Epithelial cell of proximal tubule (primary cell): ENCODE results near the gene RASGRF1. TPM values are rescaled to one million over a fixed set of nuclear protein-coding genes. Genes with fewer than 3 reads are reported as not detected.

Experiments
- DNase-seq: peaks from one replicate; pipeline ENCODE4 v3.0.0-alpha.2; 2011; ENCODE audit warnings: low read depth
- H3K4me3 ChIP-seq: 2 replicates; pipeline ENCODE4 v1.5.1; 2011; ENCODE audit warnings: low read depth, mild to moderate bottlenecking, low read length
- CTCF ChIP-seq: conservative IDR thresholded peaks from 2 replicates; pipeline ENCODE4 v1.5.1; 2012; ENCODE audit warnings: low read depth, mild to moderate bottlenecking, low read length
- total RNA-seq: library from RNA; depleted of rRNA; stranded (reverse); fragments of >200 nt; gene quantifications from 2 replicates; pipeline ENCODE4 v1.2.3, GENCODE V29; 2015

The RASGRF1 gene
- total RNA-seq, 1 donor from 2014 or later = 5.9 TPM

- H3K4me3 ChIP-seq = no peak overlapping the region
- DNase-seq = peak; percentile 43
- no peak for TF ChIP-seq CTCF
Measured at GRCh38 chr15:78951841-78952238, 138.7 kb downstream of the RASGRF1 start.

GRCh38 chr15:78950902-78951840, 139.4 kb downstream of the RASGRF1 start:
- peak; percentile 49 for TF ChIP-seq CTCF
- H3K4me3 ChIP-seq = no peak overlapping the region
- DNase-seq = peak; percentile 18

- no peak for TF ChIP-seq CTCF
- no peak for DNase-seq
- H3K4me3 ChIP-seq = no peak overlapping the region
Measured at GRCh38 chr15:78950343-78950742, 140.2 kb downstream of the RASGRF1 start.

GRCh38 chr15:78949461-78949860, 141.1 kb downstream of the RASGRF1 start:
- TF ChIP-seq CTCF = no peak
- DNase-seq = no peak
- no peak overlapping the region for H3K4me3 ChIP-seq

- TF ChIP-seq CTCF = no peak
- no peak overlapping the region for H3K4me3 ChIP-seq
- no peak for DNase-seq
Measured at GRCh38 chr15:78947506-78947905, 143.1 kb downstream of the RASGRF1 start.

- DNase-seq = no peak
- TF ChIP-seq CTCF = no peak
- no peak overlapping the region for H3K4me3 ChIP-seq
Measured at GRCh38 chr15:78946493-78946892, 144.1 kb downstream of the RASGRF1 start.
